ENCODE results near the gene TPSAB1.

Gene TPSAB1

GRCh38 chr16:1290860-1291575, 50.5 kb downstream of the TPSAB1 start:
- Histone ChIP-seq H3K36me3 (ENCODE audit: insufficient read depth, low read length) (no peaks in the 10 kb centered on the region), H3K79me2 (ENCODE audit: control insufficient read depth, insufficient read depth, low read length, unreplicated experiment) (no peaks in the 10 kb centered on the region), H3K4me3 (ENCODE audit: low read depth, low read length) (no peak overlapping the region), H2AFZ (ENCODE audit: low read length, unreplicated experiment) (no peak overlapping the region), H3K4me1 (ENCODE audit: control insufficient read depth, insufficient read depth, low read length, unreplicated experiment) (no peaks in the 10 kb centered on the region), H3K27ac (ENCODE audit: low read depth, low read length) (no peak overlapping the region), H3K27me3 (ENCODE audit: insufficient read depth, low read length) (peaks cover 48% of the 10 kb centered on the region)

- H3K27me3 ChIP-seq (ENCODE audit: insufficient read depth, low read length): peaks cover 43% of the 10 kb centered on the region
- H2AFZ ChIP-seq (ENCODE audit: low read length, unreplicated experiment): no peak overlapping the region
- no peak overlapping the region for H3K27ac ChIP-seq (ENCODE audit: low read depth, low read length)
- H3K79me2 ChIP-seq (ENCODE audit: control insufficient read depth, insufficient read depth, low read length, unreplicated experiment): no peaks in the 10 kb centered on the region
- H3K4me1 ChIP-seq (ENCODE audit: control insufficient read depth, insufficient read depth, low read length, unreplicated experiment): no peaks in the 10 kb centered on the region
- no peaks in the 10 kb centered on the region for H3K36me3 ChIP-seq (ENCODE audit: insufficient read depth, low read length)
- H3K4me3 ChIP-seq (ENCODE audit: low read depth, low read length): no peak overlapping the region
These were observed 51.1 kb downstream of the TPSAB1 start for GRCh38 chr16:1291576-1291974.
